ENCODE results near the gene DYNLT5.

- TF ChIP-seq, protein P1, sequence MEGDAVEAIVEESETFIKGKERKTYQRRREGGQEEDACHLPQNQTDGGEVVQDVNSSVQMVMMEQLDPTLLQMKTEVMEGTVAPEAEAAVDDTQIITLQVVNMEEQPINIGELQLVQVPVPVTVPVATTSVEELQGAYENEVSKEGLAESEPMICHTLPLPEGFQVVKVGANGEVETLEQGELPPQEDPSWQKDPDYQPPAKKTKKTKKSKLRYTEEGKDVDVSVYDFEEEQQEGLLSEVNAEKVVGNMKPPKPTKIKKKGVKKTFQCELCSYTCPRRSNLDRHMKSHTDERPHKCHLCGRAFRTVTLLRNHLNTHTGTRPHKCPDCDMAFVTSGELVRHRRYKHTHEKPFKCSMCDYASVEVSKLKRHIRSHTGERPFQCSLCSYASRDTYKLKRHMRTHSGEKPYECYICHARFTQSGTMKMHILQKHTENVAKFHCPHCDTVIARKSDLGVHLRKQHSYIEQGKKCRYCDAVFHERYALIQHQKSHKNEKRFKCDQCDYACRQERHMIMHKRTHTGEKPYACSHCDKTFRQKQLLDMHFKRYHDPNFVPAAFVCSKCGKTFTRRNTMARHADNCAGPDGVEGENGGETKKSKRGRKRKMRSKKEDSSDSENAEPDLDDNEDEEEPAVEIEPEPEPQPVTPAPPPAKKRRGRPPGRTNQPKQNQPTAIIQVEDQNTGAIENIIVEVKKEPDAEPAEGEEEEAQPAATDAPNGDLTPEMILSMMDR (IDR thresholded peaks at IDR 0.05; ENCODE audit: low read depth, low read length), result no peak
- TF ChIP-seq POLR2A (IDR thresholded peaks at IDR 0.05; ENCODE audit: extremely low read depth, insufficient read length), result no peak
These were observed 20.9 kb upstream of the DYNLT5 start for GRCh38 chr1:66731170-66731865.
